ENCODE data around the gene TSEN15.
"Not testable (repeated sequence)": the region's sequence is repeated elsewhere in the genome, so short reads cannot be mapped to it uniquely, and the experiment has no call there.

TSEN15 gene

GRCh38 chr1:184056921-184057555, 5.5 kb downstream of the TSEN15 start:
- DNase-seq: no peak

- DNase-seq: no peak
These were observed 8.4 kb downstream of the TSEN15 start for GRCh38 chr1:184059887-184060286.

GRCh38 chr1:184060316-184060715, 8.8 kb downstream of the TSEN15 start:
- no peak for DNase-seq

- no peak for DNase-seq
These were observed 10.0 kb downstream of the TSEN15 start for GRCh38 chr1:184061396-184062003.

GRCh38 chr1:184062640-184063286, 11.2 kb downstream of the TSEN15 start:
- DNase-seq: no peak

GRCh38 chr1:184065559-184065958, 14.0 kb downstream of the TSEN15 start:
- no peak for DNase-seq

- no peak for DNase-seq
These were observed 16.8 kb downstream of the TSEN15 start for GRCh38 chr1:184068354-184068753.

- no peak for DNase-seq
These were observed 18.1 kb downstream of the TSEN15 start for GRCh38 chr1:184069675-184070074.

- DNase-seq: no peak
These were observed 20.8 kb downstream of the TSEN15 start for GRCh38 chr1:184072376-184072775.

GRCh38 chr1:184074383-184074782, 22.9 kb downstream of the TSEN15 start:
- DNase-seq: no peak

GRCh38 chr1:184075055-184076029, 23.8 kb downstream of the TSEN15 start:
- DNase-seq: no peak

- DNase-seq: peak; percentile 57
These were observed 27.2 kb downstream of the TSEN15 start for GRCh38 chr1:184078564-184079249.

GRCh38 chr1:184080309-184080708, 28.8 kb downstream of the TSEN15 start:
- DNase-seq: no peak

- no peak for DNase-seq
These were observed 31.2 kb downstream of the TSEN15 start for GRCh38 chr1:184082541-184083415.

GRCh38 chr1:184085667-184086066, 34.1 kb downstream of the TSEN15 start:
- no peak for DNase-seq

GRCh38 chr1:184088037-184088436, 36.5 kb downstream of the TSEN15 start:
- DNase-seq: no peak

GRCh38 chr1:184093071-184093470, 41.5 kb downstream of the TSEN15 start:
- no peak for DNase-seq

- no peak for DNase-seq
These were observed 44.5 kb downstream of the TSEN15 start for GRCh38 chr1:184096005-184096404.

- not testable (repeated sequence) for DNase-seq
These were observed 45.0 kb downstream of the TSEN15 start for GRCh38 chr1:184096580-184096979.

GRCh38 chr1:184101141-184101540, 49.6 kb downstream of the TSEN15 start:
- DNase-seq: no peak

- DNase-seq: no peak
These were observed 50.0 kb downstream of the TSEN15 start for GRCh38 chr1:184101571-184101970.
